ENCODE data around the gene SCPEP1.

Gene SCPEP1

DNA sequence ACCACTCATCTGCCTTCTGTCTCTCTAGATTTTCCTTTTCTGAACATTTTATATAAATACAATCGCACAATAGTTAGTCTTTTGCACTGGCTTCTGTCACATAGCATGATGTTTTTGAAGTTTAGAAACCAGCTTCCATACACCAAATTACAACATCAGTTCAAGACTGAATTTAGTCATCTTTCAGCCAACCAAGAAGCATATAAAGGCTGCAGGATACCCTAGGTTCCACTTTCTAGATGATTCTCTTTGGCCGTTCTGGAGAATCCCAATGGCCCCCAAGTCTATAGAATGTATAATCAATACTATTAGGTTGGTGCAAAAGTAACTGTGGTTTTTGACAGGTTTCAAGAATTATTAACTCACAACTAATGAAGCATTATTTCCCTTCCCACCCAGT lies 19.4 kb downstream of the SCPEP1 start:
- TF ChIP-seq, protein P1, sequence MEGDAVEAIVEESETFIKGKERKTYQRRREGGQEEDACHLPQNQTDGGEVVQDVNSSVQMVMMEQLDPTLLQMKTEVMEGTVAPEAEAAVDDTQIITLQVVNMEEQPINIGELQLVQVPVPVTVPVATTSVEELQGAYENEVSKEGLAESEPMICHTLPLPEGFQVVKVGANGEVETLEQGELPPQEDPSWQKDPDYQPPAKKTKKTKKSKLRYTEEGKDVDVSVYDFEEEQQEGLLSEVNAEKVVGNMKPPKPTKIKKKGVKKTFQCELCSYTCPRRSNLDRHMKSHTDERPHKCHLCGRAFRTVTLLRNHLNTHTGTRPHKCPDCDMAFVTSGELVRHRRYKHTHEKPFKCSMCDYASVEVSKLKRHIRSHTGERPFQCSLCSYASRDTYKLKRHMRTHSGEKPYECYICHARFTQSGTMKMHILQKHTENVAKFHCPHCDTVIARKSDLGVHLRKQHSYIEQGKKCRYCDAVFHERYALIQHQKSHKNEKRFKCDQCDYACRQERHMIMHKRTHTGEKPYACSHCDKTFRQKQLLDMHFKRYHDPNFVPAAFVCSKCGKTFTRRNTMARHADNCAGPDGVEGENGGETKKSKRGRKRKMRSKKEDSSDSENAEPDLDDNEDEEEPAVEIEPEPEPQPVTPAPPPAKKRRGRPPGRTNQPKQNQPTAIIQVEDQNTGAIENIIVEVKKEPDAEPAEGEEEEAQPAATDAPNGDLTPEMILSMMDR (IDR thresholded peaks at IDR 0.05) = no peak
- Mint-ChIP-seq H3K36me3 (ENCODE audit: low read depth) (peaks cover 15% of the 10 kb centered on the region), H3K4me3 (no peak overlapping the region), H3K27ac (no peak overlapping the region), H3K9me3 (no peaks in the 10 kb centered on the region), H3K27me3 (ENCODE audit: low read depth, poor library complexity) (no peaks in the 10 kb centered on the region), H3K4me1 (peaks cover 11% of the 10 kb centered on the region)
- DNase-seq = no peak

DNA sequence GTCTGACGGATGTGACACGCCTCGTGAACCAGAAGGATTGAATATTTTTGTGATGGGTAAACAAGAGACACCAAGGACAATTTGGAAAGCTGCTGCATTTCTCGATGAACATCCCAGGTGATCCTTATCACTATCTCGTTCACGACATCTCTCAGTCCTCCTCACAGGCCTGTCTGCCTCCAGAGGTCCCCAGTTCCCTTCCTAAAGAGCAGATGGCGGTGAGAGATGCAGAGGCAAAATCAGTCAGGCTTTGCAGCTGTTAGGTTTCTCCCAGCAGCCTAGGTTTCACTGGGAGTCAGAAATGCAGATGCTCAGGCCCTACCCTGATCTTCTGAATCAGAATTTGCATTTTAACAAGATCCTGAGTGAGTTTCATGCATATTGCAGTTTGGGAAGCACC lies 23.6 kb downstream of the SCPEP1 start:
- no peak for DNase-seq
- no peaks in the 10 kb centered on the region for H3K27me3 Mint-ChIP-seq (ENCODE audit: low read depth, poor library complexity)
- H3K27ac Mint-ChIP-seq = no peak overlapping the region
- no peak overlapping the region for H3K4me3 Mint-ChIP-seq
- peaks cover 25% of the 10 kb centered on the region for H3K36me3 Mint-ChIP-seq (ENCODE audit: low read depth)
- no peaks in the 10 kb centered on the region for H3K4me1 Mint-ChIP-seq
- TF ChIP-seq, protein P1 (IDR thresholded peaks at IDR 0.05) = no peak
- no peaks in the 10 kb centered on the region for H3K9me3 Mint-ChIP-seq

DNA sequence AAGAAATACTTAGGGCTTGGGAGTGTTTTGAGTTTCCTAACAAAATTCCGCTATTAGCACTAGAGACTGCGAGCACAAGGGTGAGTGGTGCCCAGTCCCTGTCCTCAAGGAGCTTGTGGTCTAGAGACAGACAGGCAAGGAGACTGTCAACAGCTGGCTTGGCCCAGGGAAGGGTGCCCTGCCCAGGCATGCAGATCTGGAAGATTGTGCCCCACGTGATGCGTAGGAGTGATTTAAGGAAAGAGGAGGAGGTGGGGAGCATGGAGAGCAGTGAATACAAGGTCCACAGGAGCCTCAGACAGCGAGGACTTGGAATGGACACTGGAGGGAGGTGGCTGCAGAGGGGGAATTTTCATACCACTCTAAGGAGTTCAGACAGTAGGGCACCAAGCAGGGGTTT lies 25.0 kb downstream of the SCPEP1 start:
- no peak overlapping the region for H3K4me3 Mint-ChIP-seq
- H3K4me1 Mint-ChIP-seq = no peaks in the 10 kb centered on the region
- TF ChIP-seq, protein P1 (IDR thresholded peaks at IDR 0.05) = no peak
- no peak for DNase-seq
- H3K36me3 Mint-ChIP-seq (ENCODE audit: low read depth) = peaks cover 17% of the 10 kb centered on the region
- H3K27me3 Mint-ChIP-seq (ENCODE audit: low read depth, poor library complexity) = no peaks in the 10 kb centered on the region
- H3K9me3 Mint-ChIP-seq = no peaks in the 10 kb centered on the region
- peak overlapping the region; percentile 2 for H3K27ac Mint-ChIP-seq

DNA sequence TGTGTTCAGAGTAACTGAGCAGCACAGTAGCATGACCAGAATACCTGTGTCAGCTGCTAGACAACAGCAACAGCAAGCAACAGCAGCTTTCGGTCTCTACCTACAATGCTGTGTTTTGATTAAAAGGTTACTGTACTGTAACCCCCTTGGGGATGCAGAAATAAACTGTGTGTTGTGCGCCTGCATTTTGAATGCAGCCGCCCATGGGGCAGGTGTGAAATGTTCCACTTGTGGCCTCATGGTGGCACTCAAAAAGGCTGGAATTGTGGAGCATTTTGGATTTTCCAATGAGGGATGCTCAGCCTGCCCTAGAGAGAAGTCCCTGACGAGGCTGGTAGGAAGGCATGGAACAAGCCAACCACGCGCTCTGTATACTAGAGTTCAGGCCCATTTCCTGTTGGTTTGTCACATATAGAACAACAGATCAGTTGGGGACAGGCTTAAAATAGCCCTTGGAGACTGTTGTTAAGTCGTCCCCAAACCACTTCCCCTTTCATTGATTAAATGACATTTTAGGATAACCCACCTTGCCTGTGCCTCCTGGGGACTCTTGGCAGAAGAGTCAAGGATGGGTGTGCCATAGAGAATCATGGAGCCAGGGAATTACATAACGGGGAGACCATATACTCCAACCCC lies 27.1 kb downstream of the SCPEP1 start:
- peaks cover 9% of the 10 kb centered on the region for H3K36me3 Mint-ChIP-seq (ENCODE audit: low read depth)
- DNase-seq = no peak
- no peak overlapping the region for H3K4me3 Mint-ChIP-seq
- no peaks in the 10 kb centered on the region for H3K27me3 Mint-ChIP-seq (ENCODE audit: low read depth, poor library complexity)
- H3K27ac Mint-ChIP-seq = no peak overlapping the region
- TF ChIP-seq, protein P1 (IDR thresholded peaks at IDR 0.05) = peak; percentile 17
- no peaks in the 10 kb centered on the region for H3K9me3 Mint-ChIP-seq
- peaks cover 13% of the 10 kb centered on the region for H3K4me1 Mint-ChIP-seq

DNA sequence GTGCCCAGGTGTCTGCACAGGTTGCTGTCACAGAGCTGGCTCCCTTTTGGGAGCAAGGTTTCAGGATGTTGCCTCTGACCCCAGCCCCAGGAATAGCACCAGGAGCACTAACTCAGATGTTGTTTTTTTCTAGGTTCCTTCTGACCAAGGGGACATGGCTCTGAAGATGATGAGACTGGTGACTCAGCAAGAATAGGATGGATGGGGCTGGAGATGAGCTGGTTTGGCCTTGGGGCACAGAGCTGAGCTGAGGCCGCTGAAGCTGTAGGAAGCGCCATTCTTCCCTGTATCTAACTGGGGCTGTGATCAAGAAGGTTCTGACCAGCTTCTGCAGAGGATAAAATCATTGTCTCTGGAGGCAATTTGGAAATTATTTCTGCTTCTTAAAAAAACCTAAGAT lies 28.1 kb downstream of the SCPEP1 start:
- Mint-ChIP-seq H3K27me3 (ENCODE audit: low read depth, poor library complexity) (no peaks in the 10 kb centered on the region), H3K4me3 (no peak overlapping the region), H3K4me1 (peaks cover 21% of the 10 kb centered on the region), H3K9me3 (no peaks in the 10 kb centered on the region), H3K27ac (no peak overlapping the region), H3K36me3 (ENCODE audit: low read depth) (peaks cover 9% of the 10 kb centered on the region)
- TF ChIP-seq, protein P1 (IDR thresholded peaks at IDR 0.05) = no peak
- no peak for DNase-seq

DNA sequence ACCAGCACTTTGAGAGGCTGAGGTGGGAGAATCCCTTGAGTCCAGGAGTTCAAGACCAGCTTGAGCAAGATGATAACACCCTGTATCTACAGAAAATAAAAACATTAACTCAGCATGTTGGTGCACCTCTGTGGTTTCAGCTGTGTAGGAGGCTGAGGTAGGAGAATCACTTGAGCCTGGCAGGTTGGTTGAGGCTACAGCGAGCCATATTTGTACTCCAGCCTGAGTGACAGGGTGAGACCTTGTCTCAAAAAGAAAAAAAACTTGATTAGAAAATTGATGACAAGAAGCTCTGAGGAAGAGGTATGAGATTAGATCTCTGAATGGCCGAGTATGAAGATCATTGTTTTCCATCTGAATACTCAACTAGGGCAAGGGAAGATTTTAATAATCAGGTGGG lies 31.0 kb downstream of the SCPEP1 start:
- Mint-ChIP-seq H3K9me3 (no peaks in the 10 kb centered on the region), H3K4me1 (peaks cover 21% of the 10 kb centered on the region), H3K36me3 (ENCODE audit: low read depth) (no peaks in the 10 kb centered on the region), H3K27ac (no peak overlapping the region), H3K27me3 (ENCODE audit: low read depth, poor library complexity) (no peaks in the 10 kb centered on the region), H3K4me3 (no peak overlapping the region)
- DNase-seq = no peak
- TF ChIP-seq, protein P1 (IDR thresholded peaks at IDR 0.05) = no peak
